Measurements from ENCODE around the gene STXBP1.

The STXBP1 gene

DNA sequence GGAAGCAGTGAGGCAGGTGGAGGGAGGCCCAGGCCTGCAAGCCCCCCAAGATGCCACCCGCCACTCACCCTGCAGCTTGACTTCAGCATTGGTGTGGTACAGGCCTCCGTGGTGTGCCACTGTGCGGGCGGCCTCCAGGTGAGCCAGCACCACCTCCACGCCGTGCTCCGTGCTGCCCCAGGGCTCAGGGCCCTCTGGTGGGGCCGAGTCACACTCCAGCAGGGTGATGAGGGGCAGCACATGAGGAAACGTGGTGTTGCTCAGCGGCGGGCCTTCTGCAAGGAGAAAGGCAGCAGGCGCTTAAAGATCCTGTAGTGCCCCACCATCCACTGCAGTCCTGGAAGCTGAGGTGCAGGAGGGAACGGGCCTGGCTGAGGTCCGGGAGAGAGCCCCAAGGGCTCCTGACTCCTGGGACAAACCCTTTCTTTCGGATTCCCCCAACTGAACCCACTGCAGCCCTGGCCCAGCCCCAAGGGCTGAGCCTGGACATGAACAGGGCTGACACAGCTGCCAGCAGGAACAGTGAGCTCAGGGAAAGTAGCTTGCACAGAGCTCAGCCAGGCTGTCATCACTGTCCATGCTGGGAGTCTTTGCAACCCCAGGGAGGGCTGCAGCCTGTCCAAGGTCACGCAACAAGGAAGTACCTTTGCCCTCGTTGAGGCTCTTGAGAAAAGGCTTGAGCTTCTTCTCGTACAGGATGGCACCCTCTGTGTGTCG is 127.7 kb downstream of the STXBP1 start:
- DNase-seq, result no peak

DNA sequence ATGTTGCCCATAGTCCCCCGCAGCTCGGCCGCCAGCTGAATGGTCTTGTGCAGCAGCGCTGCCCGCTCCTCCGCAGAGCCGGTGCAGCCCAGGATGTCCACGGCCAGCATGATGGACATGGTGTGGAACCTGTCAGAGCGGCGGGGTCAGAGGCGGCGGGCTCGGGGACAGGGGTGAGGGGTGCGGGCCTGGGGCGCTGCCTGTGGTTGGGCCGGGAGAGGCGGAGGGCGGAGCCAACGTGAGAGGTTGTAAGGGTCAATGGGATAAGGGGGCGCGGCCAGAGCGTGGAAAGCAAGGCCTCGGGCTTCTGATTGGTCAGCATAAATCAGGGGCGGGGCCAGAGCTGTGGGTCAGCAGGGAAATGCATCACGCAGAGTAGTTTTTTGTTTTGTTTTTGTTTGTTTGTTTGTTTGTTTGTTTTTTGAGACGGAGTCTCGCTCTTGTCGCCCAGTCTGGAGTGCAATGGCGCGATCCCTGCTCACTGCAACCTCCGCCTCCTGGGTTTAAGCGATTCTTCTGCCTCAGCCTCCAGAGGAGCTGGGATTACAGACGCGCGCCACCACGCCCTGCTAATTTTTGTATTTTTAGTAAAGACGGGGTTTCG is 129.9 kb downstream of the STXBP1 start:
- no peak for DNase-seq
